GM18870 (cell line): ENCODE measurements around the gene RBM24.
"Not testable (repeated sequence)": the region's sequence is repeated elsewhere in the genome, so short reads cannot be mapped to it uniquely, and the experiment has no call there.

Source experiments
- ATAC-seq: cut with Tn5 transposase; IDR thresholded peaks from one replicate; pipeline ENCODE4 v1.9.1; 2021; ENCODE audit warnings: moderate library complexity; ENCODE audit not compliant: unreplicated experiment

The RBM24 gene

DNA sequence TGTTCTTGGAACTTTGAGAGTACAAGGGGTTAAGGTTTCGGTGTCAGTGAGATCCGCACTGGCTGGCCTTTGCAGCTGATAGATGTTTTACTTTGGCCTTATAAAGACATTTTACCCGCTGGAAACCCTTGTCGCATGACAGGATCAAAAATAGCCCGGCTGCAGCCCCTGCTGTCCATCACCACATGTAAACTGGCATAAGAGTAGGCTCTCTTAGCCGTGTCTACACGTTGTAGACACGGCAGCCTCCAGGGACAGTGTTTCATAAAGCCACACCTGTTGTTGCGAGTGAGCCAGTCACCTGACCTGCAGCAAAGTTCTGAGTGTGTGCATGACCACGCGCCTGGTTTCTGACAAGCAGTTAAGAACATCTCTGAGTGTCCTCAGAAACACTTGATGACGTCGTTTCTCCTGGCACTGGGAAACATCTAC is 8.5 kb downstream of the RBM24 start:
- ATAC-seq: no peak

DNA sequence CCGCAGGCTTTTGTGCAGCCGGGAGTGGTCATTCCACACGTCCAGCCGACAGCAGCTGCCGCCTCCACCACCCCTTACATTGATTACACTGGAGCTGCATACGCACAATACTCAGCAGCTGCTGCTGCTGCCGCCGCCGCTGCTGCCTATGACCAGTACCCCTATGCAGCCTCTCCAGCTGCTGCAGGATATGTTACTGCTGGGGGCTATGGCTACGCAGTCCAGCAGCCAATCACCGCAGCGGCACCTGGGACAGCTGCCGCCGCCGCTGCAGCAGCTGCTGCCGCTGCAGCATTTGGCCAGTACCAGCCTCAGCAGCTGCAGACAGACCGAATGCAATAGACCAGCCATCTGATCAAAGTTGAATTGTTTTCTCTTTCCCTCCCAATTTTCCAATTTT is 10.6 kb downstream of the RBM24 start:
- ATAC-seq: no peak

DNA sequence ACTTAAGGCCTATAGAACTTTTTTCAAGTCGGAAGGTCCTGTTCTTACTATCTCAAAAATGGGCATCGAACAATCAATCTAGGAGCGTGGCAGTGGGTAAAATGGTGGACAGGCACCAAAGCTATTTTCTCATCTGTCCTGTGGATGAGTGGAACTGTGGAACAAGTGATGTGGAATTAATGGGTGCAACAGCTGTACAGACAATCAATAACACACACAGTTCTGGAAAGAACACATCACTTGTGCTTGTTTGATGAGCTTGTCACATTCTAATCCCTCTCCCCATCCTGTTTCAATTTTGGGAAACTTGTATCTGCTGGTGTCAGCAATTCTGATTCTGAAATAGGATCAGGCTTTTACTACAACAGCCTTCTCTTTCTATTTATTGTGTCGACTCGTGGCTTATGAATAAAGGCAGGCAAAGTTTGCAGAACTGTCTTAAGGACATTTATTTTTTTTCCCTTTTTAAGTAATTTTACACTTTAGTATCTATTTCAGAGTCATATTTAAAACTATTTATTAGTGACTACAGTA is 11.5 kb downstream of the RBM24 start:
- no peak for ATAC-seq

DNA sequence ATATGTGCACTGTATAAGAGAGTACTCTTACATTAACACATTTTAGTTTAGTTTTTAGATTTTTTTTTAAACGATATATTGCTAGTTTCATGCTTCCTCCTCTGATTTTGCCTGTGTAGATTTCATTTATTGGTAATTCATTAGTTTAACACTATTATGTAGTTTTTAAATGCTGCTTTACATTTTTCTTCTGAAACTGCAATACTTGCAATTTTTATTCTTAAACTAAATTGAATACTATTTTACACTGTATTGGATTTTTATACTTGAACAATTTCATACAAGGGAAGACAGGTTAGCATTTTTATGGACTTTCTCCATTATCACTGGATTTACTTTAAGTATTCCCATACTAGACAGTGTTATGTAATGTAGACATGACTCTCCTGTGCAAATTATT is 12.2 kb downstream of the RBM24 start:
- no peak for ATAC-seq

DNA sequence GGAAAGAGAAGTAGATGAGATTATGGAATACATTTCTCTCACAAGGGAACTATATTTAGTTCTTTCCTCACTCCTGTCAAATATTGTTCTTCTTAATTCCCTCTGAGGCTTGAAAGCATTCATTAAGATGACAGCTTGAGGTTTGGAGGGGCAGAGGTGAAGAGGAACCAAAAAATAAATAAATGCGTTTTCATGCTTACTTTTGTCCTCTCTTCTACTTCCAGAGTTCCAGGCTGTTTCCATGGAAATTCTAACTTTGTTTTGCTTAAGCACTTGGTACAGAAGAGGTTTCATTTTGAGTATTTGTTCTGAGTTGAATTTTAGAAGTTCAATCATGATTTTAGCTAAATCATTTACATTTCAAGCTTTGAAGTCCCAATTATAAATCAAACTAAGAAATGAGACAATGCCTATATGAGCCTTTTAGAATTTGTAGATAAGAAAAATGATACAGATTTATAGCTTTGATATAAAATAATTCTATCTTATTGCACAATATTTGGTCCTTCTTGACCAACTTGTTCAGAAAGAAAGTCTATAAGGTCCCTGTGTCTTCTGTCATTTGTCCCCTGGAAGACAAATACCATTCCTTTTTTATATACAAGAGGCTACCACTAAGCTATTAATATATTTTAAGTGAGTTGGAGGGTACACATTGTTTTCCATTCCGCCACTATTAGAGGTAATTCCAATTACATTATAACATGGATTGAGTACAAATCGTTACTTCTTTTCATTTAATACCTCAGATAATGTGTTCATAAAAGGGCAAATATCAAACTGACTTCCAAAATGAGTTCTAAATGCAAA is 16.3 kb downstream of the RBM24 start:
- ATAC-seq: no peak

DNA sequence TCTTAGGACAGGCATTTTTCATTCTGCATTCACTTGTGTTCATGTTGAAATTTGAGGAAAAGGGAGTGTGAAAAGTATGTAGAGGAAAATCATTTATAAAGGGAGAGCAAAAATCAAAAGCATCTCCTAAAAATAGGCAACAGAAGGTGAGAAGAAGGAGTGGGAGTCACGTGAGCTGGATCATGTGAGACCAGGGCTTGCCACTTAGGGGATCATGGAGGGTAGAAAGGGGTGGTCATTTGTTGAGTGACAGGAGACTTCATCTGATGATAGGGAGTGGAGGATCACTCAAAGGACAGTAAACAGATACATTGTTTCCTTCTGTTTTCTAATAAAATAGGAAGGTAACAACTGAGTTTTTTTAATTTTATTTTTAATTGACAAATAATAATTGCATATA is 17.1 kb downstream of the RBM24 start:
- ATAC-seq: no peak

DNA sequence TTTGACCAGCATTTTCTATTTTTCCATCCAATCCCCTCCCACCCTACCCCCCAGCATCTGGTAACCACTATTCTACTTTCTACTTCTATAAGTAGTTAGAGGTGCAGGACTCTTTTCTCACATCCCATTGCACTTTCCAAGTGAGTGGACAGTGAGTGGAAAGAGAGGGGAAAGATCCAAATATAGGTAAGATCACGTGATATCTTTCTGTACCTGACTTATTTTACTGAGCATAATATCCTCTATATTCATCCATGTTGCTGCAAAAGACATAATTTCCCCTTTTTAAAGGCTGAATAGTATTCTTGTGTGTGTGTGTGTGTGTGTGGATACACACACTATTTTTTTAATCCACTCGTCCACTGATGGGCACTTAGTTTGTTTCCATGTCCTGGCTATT is 18.1 kb downstream of the RBM24 start:
- no peak for ATAC-seq

DNA sequence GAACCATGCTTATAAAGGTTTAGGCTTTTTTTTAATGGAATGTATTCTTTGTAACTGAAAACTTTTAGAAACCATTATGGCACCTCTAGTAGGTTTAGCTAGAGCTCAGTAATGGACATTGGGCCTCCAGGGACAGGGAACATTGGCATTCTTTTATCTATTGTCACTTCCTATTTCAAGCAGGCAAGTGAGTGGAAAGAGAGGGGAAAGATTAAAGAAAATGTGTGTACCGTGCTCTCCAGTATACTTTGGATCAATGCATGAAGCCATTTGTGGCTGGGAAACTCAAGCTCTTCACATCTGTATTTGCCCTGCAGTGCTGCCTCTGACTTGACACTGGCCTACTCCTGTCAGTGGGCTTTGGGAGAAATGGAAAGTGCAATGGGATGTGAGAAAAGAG is 18.6 kb downstream of the RBM24 start:
- ATAC-seq: no peak

DNA sequence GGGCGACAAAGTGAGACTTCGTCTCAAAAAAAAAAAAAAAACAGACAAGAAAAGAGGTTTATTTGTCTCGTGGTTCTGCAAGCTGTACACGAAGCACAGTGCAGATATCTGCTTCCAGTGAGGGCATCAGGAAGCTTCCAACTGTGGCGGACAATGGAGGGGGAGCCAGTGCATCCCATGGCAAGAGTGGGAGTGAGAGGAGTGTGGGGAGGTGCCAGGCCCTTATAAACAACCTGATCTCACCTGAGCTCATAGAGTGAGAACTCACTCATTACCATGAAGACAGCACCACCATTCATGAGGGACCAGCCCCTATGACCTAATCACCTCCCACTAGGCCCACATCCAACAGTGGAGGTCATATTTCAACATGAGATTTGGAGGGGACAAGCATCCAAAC is 19.5 kb downstream of the RBM24 start:
- ATAC-seq: no peak

DNA sequence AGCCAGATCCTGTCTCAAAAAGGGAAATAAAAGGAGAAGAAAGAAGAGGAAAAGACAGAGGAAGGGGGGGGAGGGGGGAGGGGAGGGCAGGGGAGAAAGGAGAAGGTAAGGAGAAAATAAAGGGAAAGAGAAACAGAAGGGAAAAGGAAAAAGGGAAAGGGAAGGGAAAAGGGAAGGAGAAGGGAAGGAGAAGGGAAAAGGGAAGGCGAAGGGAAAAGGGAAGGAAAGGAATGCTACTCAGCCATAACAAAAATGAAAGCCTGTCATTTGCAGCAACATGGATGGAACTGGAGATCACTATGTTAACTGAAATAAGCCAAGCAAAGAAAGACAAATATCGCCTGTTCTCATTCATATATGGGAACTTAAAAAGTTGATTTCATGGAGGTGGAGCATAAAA is 22.3 kb downstream of the RBM24 start:
- ATAC-seq: no peak

DNA sequence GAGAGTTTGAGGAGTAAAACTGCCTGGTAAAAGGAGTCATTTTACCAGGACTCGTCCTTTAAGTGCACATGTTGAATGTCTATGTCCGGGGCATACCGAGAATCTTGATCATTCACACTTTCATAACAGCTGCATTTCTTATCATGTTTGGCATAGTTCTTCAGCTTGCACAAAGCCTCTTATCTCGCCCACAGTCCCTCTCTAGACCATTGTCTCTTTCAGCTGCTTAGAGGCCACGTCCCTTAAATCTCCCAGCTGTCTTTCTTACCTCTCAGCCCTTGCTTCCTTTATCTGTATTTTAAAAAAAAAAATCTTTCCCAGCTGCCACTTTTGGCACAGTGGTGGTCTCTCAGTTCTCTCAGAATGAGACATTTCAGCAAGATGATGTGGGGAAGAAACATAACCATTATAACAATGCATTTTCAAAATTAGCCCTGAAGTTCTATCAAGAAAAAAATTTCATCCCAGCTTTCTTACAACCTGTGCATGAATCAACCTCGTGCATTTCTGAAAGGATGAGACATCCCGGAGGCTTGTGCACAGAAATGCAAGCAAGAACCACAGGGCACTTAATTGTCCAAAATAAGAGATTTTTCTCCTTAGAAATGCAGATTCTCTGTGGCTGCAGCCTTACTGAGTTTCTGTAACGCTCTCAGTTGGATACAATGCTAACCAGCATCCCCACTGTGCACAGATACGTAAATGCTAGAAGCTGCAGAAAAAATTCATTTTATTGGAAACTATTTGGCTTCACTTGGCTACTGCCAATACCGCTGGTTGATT is 24.2 kb downstream of the RBM24 start:
- no peak for ATAC-seq

DNA sequence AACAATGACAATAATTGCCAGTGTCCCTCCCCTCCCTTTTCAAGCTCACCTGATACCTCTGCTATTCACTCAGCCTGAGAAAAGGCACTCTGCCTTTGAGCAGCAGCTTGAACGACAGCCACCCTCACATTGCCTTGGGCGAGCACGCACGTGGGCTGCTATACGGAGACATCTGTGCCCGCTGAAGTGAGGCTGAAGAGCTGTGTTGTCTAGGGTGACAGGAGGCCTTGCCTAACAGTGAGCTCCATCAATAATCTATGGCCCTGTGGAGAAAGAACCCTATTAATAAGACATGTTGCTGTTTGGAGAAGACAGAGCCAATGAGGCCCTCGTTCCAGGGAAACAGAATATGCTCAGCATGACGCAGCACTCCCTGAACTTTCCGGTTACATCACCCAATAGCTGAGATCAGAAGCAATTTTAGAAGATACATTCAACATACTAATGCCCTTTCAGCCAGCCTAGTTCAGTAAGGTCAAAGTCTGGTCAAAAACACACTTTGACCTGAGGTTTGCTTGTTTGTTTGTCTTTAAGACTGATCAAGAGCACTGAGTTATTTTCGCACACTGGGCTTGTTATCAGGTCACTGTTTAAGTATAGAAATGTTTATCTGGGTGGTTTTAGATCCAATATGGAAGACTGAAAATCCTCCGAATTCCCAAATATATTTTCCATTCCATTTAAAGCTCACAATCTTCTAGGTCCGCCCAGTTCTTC is 30.6 kb downstream of the RBM24 start:
- no peak for ATAC-seq

DNA sequence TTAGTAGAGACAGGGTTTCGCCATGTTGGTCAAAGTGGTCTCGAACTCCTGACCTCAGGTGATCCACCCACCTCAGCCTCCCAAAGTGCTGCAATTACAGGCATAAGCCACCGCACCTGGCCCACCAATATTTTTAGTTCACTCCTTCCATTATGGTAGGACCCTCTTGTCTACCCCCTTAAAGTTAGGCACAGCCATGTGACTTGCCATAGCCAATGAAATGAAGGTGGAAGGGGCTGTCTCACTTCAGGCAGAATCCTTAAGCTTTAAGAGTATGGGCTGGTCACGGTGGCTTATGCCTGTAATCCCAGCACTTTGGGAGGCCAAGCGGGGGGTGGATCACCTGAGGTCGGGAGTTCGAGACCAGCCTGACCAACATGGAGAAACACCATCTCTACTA is 32.1 kb downstream of the RBM24 start:
- not testable (repeated sequence) for ATAC-seq

DNA sequence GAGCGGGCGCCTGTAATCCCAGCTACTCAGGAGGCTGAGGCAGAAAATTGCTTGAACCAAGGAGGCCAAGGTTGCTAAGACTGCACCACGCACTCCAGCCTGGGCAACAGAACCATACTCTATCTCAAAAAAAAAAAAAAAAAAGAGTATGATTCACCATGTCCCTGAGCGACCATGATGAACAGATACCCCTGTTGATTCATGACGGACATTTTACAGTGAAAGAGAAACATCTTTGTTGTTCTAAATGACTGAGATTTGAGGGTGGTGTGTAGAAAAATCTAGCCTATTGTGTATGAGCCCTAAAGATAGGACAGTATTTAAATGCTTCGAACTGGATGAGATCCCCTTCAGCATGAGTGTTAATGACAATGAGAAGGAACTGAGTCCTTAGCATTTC is 32.8 kb downstream of the RBM24 start:
- no peak for ATAC-seq

DNA sequence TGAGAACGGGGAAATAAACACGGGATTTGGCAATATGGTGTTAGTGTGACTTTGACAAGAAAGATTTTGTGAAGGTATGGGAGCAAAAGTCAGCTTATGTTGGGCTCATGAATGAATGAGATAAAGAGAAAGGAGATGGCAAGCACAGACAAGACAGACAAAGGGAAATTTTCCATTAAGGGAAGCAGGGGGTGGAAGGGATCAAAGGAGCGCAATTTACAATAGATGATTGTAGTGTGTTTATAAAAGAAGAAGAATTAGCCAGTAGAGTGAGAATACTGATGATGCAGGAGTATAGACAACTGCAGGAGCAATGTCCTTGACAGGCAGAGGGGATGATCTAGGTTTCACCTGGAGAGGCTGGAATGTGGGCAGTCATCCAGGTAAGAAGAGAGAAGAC is 34.1 kb downstream of the RBM24 start:
- ATAC-seq: no peak

DNA sequence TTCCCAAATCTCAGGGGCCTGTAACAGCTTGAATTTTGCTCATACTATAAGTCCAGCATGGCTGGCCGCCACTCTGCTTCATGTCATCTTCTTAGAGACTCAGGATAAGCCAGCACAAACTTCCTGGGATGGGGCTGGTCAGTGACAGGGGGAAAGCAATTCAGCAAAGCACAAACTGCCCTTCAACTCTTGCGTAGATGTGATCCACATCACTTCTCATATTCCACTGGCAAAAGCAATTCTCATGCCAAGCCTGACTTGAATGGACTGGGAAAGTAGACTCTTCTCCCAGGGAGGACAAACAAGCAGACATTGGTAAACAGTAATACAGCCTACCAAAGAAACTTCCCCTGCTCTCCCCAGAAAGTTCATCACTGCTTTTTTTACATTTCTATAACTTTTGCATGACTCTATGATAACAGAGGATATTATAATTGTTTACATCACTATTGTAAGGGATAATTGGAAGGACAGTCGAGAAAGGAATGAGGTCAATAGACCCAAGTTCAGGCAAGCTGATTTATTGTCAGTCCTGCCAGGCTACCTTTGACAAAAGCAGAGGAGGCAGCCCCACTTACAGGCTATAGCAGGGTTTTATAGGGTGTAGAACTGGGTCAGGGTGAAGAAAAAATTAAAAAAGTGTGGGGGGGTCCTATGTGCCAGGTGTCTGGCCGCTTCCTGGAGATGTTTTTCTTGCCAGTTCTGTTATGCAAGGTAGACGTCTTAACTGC is 37.4 kb downstream of the RBM24 start:
- ATAC-seq: no peak

DNA sequence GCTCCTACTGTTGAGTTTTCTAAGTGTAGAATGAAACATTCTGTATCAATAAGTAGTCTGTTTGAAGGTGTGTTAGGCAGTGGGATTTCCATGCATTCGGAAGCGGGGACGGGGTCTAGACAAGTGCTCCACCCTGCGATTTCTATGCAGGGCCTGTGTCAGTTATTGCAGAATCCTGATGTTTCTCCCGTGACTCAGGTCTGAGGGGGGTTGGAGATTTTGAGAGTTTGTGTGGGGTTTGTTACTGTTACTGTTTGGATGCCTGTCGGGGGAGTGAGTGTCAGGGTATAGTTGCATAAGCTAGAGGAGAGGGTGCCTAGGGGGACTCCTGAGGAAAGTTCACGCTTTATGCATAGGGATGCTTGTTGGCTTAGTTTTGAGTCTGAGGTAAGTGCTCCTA is 39.1 kb downstream of the RBM24 start:
- ATAC-seq: not testable (repeated sequence)

DNA sequence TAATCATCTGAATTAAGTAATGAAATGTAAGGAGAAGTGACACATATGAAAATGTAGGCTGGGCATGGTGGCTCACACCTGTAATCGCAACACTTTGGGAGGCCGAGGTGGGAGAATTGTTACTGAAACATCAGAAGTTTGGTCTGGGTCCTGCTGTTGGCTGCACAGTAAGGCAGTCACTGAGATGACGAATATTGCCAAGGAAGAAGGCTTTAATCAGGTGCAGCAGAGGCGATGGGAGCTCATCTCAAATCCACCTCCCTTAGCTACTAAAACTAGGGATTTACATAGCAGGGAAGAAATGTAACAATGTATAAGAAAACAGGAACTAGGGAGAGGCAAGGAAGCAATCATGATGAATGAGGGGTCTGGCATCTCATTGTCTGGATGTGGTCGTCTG is 50.1 kb downstream of the RBM24 start:
- no peak for ATAC-seq

DNA sequence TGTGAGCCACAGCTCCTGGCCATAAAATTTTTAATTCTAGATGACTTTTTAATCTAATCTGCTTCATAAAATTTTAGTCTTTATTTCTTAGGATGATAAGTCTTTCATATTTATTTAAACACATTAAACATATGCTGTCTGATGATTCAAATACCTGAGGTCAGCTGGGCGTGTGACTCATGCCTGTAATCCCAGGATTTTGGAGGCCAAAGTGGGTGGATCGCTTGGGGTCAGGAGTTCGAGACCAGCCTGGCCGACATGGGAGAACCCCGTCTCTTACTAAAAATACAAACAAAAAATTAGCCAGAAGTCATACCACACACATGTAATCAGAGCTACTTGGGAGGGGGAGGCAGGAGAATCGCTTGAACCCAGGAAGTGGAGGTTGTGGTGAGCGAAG is 53.1 kb downstream of the RBM24 start:
- ATAC-seq: no peak

DNA sequence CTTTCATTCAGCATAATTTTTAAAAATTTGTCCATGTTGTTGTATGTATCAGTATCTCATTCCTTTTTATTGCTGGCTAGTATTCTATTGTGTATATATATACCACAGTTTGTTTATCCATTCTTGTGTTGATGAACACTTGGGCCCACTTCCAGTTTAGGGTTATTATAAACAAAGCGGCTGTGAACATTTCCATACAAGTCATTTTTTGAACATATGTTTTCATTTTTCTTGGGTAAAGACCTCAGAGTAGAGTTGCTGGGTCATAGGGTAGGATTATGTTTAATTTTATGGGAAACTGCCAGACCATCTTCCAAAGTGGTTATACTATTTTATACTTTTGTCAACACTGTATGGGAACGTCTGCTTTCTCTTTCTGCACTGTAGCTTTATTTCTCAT is 55.3 kb downstream of the RBM24 start:
- no peak for ATAC-seq

DNA sequence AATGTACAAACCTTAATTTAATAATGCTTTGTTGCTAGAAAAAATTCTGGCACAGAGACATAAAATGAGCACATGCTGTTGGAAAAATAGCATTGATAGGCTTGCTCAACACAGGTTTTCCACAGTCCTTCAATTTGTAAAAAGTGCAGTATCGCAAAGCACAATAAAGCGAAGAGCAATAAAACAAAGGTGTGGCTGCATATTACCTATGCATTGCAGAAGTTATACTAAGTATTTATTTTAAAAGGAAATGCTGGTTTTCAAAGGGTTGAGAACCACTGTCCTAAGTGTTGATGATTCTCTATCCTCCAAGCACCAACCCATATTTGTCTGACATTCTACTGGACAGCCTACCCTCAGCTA is 58.1 kb downstream of the RBM24 start:
- no peak for ATAC-seq
